NCI-H1930 (cell line): Measurements from ENCODE around the gene CXXC5.

Source experiments
- DNase-seq, 2 experiments: peaks; one replicate each; lab custom pipeline; 2025; lab: John Stamatoyannopoulos, UW

CXXC5 gene

GRCh38 chr5:139651853-139652787, 4.0 kb downstream of the CXXC5 start:
- DNase-seq: no peak

GRCh38 chr5:139652788-139653241, 4.7 kb downstream of the CXXC5 start:
- DNase-seq: no peak

- no peak for DNase-seq
These were observed 5.5 kb downstream of the CXXC5 start for GRCh38 chr5:139653616-139654015.

- DNase-seq: no peak
These were observed 6.3 kb downstream of the CXXC5 start for GRCh38 chr5:139654464-139654863.

- no peak for DNase-seq
These were observed 6.8 kb downstream of the CXXC5 start for GRCh38 chr5:139654871-139655491.

GRCh38 chr5:139655727-139656271, 7.7 kb downstream of the CXXC5 start:
- DNase-seq: no peak

GRCh38 chr5:139657363-139658321, 9.5 kb downstream of the CXXC5 start:
- DNase-seq: no peak

GRCh38 chr5:139658501-139658927, 10.4 kb downstream of the CXXC5 start:
- no peak for DNase-seq

- no peak for DNase-seq
These were observed 10.9 kb downstream of the CXXC5 start for GRCh38 chr5:139658928-139659667.

GRCh38 chr5:139659695-139660101, 11.5 kb downstream of the CXXC5 start:
- no peak for DNase-seq

GRCh38 chr5:139660105-139660922, 12.2 kb downstream of the CXXC5 start:
- no peak for DNase-seq

- DNase-seq: no peak
These were observed 13.0 kb downstream of the CXXC5 start for GRCh38 chr5:139660923-139661814.

GRCh38 chr5:139662617-139663016, 14.5 kb downstream of the CXXC5 start:
- DNase-seq: no peak

GRCh38 chr5:139663207-139664085, 15.3 kb downstream of the CXXC5 start:
- no peak for DNase-seq

- no peak for DNase-seq
These were observed 16.0 kb downstream of the CXXC5 start for GRCh38 chr5:139664086-139664693.

GRCh38 chr5:139664727-139665351, 16.7 kb downstream of the CXXC5 start:
- DNase-seq: no peak

GRCh38 chr5:139665626-139666025, 17.5 kb downstream of the CXXC5 start:
- no peak for DNase-seq
